HCT116 (cell line): ENCODE results near the gene TTC21B.

Experiments used
- CTCF ChIP-seq, 3 experiments: fragments of 200-600 bp in 1 of 3; sonication (generic) in 1 of 3; IDR thresholded peaks in 2 of 3; conservative IDR thresholded peaks in 1 of 3; 2 replicates each; pipeline ENCODE4 v1.5.1; 2012 to 2017; ENCODE audit warnings: low read depth in 2 of 3, low read length in 2 of 3, antibody characterized with exemption in 1 of 3, borderline replicate concordance in 1 of 3, control low read depth in 1 of 3, mild to moderate bottlenecking in 1 of 3, mixed read lengths in 1 of 3, mixed run types in 1 of 3, moderate library complexity in 1 of 3; ENCODE audit not compliant: insufficient read depth in 1 of 3
- EGR1 ChIP-seq: IDR thresholded peaks from 2 replicates; pipeline ENCODE4 v1.6.1; 2012; ENCODE audit warnings: low read depth
- EZH2 ChIP-seq: fragments of 200-600 bp; sonication (generic); IDR thresholded peaks from 2 replicates; pipeline ENCODE4 v1.6.1; 2017; ENCODE audit warnings: antibody characterized with exemption, mixed run types
- POLR2A ChIP-seq: IDR thresholded peaks from 2 replicates; pipeline ENCODE4 v1.7.0; 2011; ENCODE audit warnings: borderline replicate concordance; ENCODE audit not compliant: insufficient read depth, insufficient read length; ENCODE audit errors: extremely low read depth
- POLR2AphosphoS5 ChIP-seq: IDR thresholded peaks from 2 replicates; pipeline ENCODE4 v1.6.1; 2011; ENCODE audit warnings: mild to moderate bottlenecking, low read depth, low read length, moderate library complexity
- SIN3A ChIP-seq: IDR thresholded peaks from 2 replicates; pipeline ENCODE4 v1.6.1; 2012; ENCODE audit warnings: low read depth
- SRF ChIP-seq: IDR thresholded peaks from 2 replicates; pipeline ENCODE4 v1.6.1; 2012; ENCODE audit warnings: low read depth
- TCF7L2 ChIP-seq: IDR thresholded peaks from 2 replicates; pipeline ENCODE4 v1.7.0; 2011; ENCODE audit warnings: borderline replicate concordance, inconsistent platforms; ENCODE audit not compliant: insufficient read depth, insufficient read length; ENCODE audit errors: extremely low read depth
- ZBTB33 ChIP-seq: IDR thresholded peaks from 2 replicates; pipeline ENCODE4 v1.6.1; 2011; ENCODE audit warnings: mild to moderate bottlenecking, low read length, moderate library complexity; ENCODE audit not compliant: insufficient replicate concordance; ENCODE audit errors: extremely low read depth

- TF ChIP-seq CTCF (IDR thresholded peaks at IDR 0.05 in 2 of 3, conservative IDR thresholded peaks at IDR 0.05 in 1 of 3; ENCODE audit: borderline replicate concordance in 1 of 3, insufficient read depth in 1 of 3, low read depth in 2 of 3, low read length in 2 of 3) (no peak), SIN3A (no peak), TCF7L2 (no peak), EZH2 (no peak), EGR1 (no peak), SRF (no peak), POLR2A (no peak), POLR2AphosphoS5 (no peak), ZBTB33 (no peak)
Observed at GRCh38 chr2:165898381-165898780, 55.2 kb downstream of the TTC21B start.
